HG03571 (cell line): ENCODE data around the gene NRN1L.
A peak's percentile ranks its signal among the peaks of the same experiment; 100 is the strongest.

Experiments
- ATAC-seq: cut with Tn5 transposase; IDR thresholded peaks from one replicate; pipeline ENCODE4 v1.9.1; 2021; ENCODE audit not compliant: unreplicated experiment

Gene NRN1L

DNA sequence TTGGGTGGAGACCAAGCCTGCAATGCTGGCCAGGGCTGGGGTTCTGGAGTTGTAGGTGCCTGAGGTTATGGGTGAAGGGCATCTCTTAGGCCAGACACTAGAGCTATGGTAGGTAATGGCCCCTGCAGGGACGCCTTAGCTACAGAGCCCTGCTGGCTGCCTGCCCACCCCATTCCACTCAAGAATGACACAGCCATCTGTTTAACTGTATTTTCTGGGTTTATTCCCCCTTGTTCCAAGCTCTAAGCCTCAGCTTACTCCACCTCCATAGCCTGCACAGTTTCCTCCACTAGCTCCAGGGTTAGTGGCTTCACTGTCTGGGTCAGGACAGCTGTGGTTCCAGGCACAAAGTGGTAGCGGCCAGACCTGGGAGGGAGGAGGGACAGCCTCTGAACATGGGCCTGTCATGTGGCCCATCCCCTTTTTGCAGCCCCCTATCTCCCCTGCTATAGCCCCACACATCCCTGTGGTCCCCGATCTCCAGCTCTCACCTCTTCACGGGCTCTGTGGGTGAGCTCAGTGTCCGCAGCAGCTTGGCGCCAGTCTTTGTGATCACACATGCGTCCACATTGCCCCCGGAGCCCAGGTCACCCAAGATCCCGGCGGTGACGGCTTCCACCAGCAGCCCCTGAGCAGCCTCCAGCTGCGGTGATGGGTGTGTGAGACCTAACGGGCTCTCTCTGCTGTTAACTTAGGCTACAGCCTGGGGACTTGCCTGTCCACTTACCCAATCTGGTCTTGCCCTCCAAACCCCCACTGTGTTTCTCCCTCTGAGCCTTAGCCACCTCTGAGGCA is 49.8 kb downstream of the NRN1L start:
- ATAC-seq: no peak

DNA sequence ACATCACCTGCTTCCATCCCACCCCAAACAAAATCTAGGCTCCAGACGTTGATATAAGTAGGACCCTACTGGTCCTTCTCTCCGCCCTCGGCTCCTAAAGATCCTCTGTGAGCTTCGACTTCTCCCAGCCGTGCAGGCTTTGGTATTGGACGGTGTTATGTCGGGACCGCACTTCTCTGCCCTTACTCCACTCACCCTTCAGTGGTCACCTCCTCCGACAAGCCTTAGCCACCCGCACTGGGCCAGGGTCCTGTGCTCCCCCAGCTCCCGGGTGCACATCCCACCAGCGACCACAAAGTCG is 50.4 kb downstream of the NRN1L start:
- ATAC-seq: no peak

DNA sequence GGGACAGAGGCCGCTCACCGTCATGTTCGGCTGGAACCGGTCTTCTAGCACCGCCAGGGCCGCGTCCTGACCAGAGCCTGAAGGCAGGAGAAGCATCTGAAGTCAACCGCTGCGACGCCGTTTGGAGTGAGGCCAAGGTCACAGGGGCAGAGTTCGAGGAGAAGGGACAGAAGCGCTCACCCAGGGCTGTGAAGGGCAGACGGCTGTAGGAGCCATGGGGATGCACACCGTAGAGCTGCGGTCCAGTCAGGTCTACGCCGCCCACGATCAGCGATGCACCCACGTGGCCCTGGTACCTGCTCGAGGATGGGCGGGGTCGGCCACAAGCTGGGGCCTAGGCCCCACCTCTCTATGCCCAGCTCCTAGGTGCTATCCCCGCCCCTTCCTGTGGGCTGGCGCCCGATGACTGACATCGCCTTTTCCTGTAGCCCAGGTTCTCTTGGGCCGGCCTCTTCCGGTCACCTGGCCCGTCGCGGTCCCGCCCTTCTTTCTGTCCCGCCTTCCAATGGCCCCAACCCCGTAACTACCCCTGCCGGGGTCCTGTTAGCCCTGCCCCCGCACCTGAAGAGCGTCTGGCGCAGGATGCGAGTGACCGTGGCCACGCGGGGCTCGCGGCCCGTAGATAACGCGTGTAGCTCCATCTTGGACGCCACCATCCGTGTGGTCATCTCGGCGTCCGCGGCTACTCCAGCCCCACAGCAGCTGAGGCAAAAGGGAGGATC is 50.9 kb downstream of the NRN1L start:
- peak; percentile 85 for ATAC-seq
